ENCODE measurements around the gene MARCHF10. TPM values are rescaled to one million over a fixed set of nuclear protein-coding genes. Genes with fewer than 3 reads are reported as not detected.

MARCHF10 gene
- total RNA-seq, 2 donors from 2014 or later: not detected

GRCh38 chr17:62778990-62779681, 29.0 kb downstream of the MARCHF10 start:
- no peak for DNase-seq (ENCODE audit: low spot score)
- TF ChIP-seq, protein P1, sequence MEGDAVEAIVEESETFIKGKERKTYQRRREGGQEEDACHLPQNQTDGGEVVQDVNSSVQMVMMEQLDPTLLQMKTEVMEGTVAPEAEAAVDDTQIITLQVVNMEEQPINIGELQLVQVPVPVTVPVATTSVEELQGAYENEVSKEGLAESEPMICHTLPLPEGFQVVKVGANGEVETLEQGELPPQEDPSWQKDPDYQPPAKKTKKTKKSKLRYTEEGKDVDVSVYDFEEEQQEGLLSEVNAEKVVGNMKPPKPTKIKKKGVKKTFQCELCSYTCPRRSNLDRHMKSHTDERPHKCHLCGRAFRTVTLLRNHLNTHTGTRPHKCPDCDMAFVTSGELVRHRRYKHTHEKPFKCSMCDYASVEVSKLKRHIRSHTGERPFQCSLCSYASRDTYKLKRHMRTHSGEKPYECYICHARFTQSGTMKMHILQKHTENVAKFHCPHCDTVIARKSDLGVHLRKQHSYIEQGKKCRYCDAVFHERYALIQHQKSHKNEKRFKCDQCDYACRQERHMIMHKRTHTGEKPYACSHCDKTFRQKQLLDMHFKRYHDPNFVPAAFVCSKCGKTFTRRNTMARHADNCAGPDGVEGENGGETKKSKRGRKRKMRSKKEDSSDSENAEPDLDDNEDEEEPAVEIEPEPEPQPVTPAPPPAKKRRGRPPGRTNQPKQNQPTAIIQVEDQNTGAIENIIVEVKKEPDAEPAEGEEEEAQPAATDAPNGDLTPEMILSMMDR (IDR thresholded peaks at IDR 0.05): no peak
- Histone ChIP-seq H3K36me3 (no peaks in the 10 kb centered on the region), H3K4me3 (no peak overlapping the region), H3K4me1 (no peaks in the 10 kb centered on the region), H3K27me3 (no peaks in the 10 kb centered on the region), H3K9me3 (no peaks in the 10 kb centered on the region), H3K27ac (no peak overlapping the region)

GRCh38 chr17:62775876-62776275, 32.2 kb downstream of the MARCHF10 start:
- no peak for DNase-seq (ENCODE audit: low spot score)
- Histone ChIP-seq H3K27ac (no peak overlapping the region), H3K9me3 (no peaks in the 10 kb centered on the region), H3K36me3 (no peaks in the 10 kb centered on the region), H3K4me1 (no peaks in the 10 kb centered on the region), H3K27me3 (no peaks in the 10 kb centered on the region), H3K4me3 (no peak overlapping the region)
- TF ChIP-seq, protein P1 (IDR thresholded peaks at IDR 0.05): no peak

DNA sequence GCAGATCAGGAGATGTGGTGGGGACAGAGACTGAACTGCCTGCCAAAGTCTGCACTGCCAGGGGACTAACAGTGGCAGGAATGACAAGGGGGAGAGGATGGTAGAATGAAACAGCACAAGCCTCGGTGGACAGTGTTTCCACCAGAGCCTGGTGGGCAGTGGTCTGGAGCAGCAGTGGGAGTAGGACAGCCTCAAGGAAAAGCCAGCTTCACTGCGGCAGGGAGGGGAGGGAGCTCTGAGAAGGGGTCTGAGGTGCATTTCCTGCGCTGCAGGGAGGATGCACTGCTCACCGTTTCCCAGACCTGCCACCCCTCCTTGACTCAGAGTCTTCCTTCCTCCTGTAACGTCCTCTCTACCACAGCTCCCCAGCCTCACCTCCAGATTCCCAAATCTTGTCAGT, 33.8 kb downstream of the MARCHF10 start:
- H3K27me3 ChIP-seq: no peaks in the 10 kb centered on the region
- no peaks in the 10 kb centered on the region for H3K4me1 ChIP-seq
- H3K27ac ChIP-seq: no peak overlapping the region
- TF ChIP-seq, protein P1 (IDR thresholded peaks at IDR 0.05): no peak
- H3K9me3 ChIP-seq: no peaks in the 10 kb centered on the region
- H3K4me3 ChIP-seq: no peak overlapping the region
- no peak for DNase-seq (ENCODE audit: low spot score)
- H3K36me3 ChIP-seq: no peaks in the 10 kb centered on the region

DNA sequence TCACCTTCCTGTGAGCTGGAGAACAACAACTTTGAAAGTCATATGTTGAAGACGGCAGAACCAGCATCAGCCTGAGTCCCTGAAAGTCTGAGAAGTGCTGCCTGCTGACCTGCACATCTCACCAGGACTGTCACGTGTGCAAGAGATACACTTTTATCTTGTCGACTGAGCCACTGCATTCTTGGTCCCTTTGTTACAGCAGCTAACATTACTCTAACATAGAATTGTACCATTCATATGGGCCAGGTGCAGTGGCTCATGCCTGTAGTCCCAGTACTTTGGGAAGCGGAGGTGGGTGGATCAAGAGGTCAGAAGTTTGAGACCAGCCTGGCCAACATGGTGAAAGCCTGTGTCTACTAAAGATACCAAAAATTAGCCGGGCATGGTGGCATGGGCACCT, 40.1 kb downstream of the MARCHF10 start:
- no peak overlapping the region for H3K27ac ChIP-seq
- no peaks in the 10 kb centered on the region for H3K36me3 ChIP-seq
- DNase-seq (ENCODE audit: low spot score): no peak
- H3K4me1 ChIP-seq: no peaks in the 10 kb centered on the region
- no peaks in the 10 kb centered on the region for H3K27me3 ChIP-seq
- H3K9me3 ChIP-seq: no peaks in the 10 kb centered on the region
- TF ChIP-seq, protein P1 (IDR thresholded peaks at IDR 0.05): no peak
- H3K4me3 ChIP-seq: no peak overlapping the region

DNA sequence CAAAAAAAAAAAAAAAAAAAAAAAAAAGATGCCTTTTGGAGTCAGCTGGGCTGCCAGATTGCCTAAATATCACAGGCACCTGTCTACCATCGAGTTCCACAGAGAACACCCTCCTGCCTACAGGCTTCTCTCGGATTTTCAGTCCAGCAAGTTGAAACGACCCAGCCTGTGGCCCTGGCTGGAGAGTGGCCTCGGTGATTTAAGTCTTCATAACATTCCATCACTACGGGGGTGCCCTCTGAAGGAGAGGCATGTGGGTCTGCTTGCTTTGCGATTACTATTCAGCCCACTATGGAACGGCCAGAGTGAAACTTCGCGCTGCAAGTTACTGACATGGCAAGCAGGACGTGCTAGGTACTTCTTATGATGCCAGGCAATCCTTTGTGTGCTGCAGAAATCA, 42.8 kb downstream of the MARCHF10 start:
- Histone ChIP-seq H3K4me1 (no peaks in the 10 kb centered on the region), H3K4me3 (no peak overlapping the region), H3K9me3 (no peaks in the 10 kb centered on the region), H3K27ac (no peak overlapping the region), H3K27me3 (no peaks in the 10 kb centered on the region), H3K36me3 (no peaks in the 10 kb centered on the region)
- TF ChIP-seq, protein P1 (IDR thresholded peaks at IDR 0.05): no peak
- DNase-seq (ENCODE audit: low spot score): no peak

Measured in right atrium auricular region (tissue), 2 donors.